ENCODE data around the gene LSS. TPM values are rescaled to one million over a fixed set of nuclear protein-coding genes. Genes with fewer than 3 reads are reported as not detected.
A peak's percentile ranks its signal among the peaks of the same experiment; 100 is the strongest.

Gene LSS
- total RNA-seq, 2 donors from 2014 or later: 38.9 to 68.9 TPM

DNA sequence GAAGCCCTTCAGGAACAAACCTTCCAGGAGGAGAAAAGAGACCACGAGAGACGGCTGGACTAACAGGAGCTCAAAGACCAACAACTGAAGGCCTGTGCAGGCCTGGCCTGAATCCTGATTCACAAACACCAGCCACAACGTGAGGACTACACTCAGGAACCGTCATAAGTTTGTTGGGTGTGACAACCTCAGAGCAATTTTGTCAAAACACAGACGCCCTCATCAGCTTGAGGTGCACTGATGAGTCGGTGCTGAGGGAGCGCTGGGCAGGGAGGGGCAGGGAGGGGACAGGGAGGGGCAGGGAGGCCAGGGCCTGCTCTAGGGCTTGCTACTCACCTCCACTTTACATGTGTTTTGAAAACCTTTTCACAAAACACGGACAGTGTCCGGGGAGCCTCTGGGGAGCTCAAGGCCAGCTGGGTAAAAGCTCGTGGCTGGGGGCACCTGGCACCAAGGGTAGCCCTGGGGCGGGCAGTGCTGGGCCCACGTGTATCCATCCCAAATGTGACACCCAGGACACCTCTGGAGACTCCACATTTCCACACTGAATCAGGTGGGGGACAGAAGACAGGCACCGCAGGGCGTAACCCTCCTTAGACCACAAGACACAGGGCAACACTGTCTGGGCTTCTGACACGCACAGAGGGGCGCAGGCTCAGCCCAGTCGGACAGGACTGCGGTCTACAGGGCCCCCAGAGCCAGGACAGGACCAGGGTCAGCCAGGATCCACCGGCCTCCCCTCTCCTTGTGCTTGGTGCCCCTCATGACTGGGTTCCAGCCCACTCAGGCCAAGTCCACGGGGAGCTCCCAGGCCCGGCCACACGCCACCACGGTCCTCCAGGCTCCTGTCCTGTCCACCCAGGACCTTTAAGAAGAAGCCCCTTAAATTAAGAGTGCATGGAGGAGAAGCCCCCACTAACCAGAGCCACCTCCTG is 16.5 kb downstream of the LSS start:
- DNase-seq: peak in 1 of 4 donors; percentile 7
- TF ChIP-seq POLR2A (IDR thresholded peaks at IDR 0.05) (no peak), CTCF (IDR thresholded peaks at IDR 0.05) (no peak)
- intact Hi-C loops (cut with DNase I): no loop called here

DNA sequence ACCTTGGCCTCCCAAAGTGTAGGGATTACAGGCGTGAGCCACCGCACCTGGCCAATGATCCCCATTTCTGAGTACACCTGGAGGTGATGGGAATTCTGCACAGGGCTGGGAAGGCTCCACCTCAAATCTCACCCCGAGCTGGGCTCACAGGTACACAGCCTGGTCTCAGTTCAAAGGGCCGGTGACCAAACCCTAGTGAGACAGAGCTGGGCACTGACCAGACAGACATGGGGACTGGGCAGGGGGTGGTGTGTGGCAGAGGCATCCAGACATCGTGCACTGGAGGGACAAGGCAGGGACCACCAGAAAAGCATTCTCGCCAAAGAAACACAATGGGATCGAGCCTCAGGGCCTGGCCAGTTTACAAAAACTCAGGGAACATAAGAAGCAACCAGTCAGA is 17.2 kb downstream of the LSS start:
- ATAC-seq: no peak
- 90% methylated on average over 6 to 7 of the region's 7 CpGs for WGBS, 2 donors
- no peaks in the 10 kb centered on the region for H3K4me1 ChIP-seq
- peaks cover 0 to 12% of the 10 kb centered on the region in 2 donors for H3K36me3 ChIP-seq (replicated peaks in 1 of 2; ENCODE audit: insufficient read depth in 1 of 2, low read depth in 2 of 2)
- H3K9me3 ChIP-seq: no peaks in the 10 kb centered on the region
- H3K27ac ChIP-seq: no peak overlapping the region
- H3K27me3 ChIP-seq: no peaks in the 10 kb centered on the region
- no peak overlapping the region for H3K4me3 ChIP-seq
- intact Hi-C loops (cut with DNase I): no loop called here
- DNase-seq: no peak
- TF ChIP-seq POLR2A (IDR thresholded peaks at IDR 0.05) (no peak), CTCF (IDR thresholded peaks at IDR 0.05) (no peak)

More for the DNA sequence above, 16.5 kb downstream of the LSS start:
- H3K27me3 ChIP-seq: no peaks in the 10 kb centered on the region
- no peak overlapping the region for H3K4me3 ChIP-seq
- peaks cover 0 to 11% of the 10 kb centered on the region in 2 donors for H3K36me3 ChIP-seq (replicated peaks in 1 of 2; ENCODE audit: insufficient read depth in 1 of 2, low read depth in 2 of 2)
- no peaks in the 10 kb centered on the region for H3K4me1 ChIP-seq
- ATAC-seq: no peak
- WGBS, 2 donors: 87 to 90% methylated on average over 8 to 23 of the region's 23 CpGs
- H3K9me3 ChIP-seq: no peaks in the 10 kb centered on the region
- H3K27ac ChIP-seq: no peak overlapping the region

- Histone ChIP-seq H3K36me3 (replicated peaks in 1 of 2; ENCODE audit: insufficient read depth in 1 of 2, low read depth in 2 of 2) (peaks cover 0 to 18% of the 10 kb centered on the region in 2 donors), H3K4me1 (no peaks in the 10 kb centered on the region), H3K4me3 (no peak overlapping the region), H3K27ac (no peak overlapping the region), H3K9me3 (no peaks in the 10 kb centered on the region), H3K27me3 (no peaks in the 10 kb centered on the region)
- WGBS, 2 donors: 80 to 98% methylated on average over 7 to 16 of the region's 16 CpGs
- intact Hi-C loops (cut with DNase I): no loop called here
- peak in 2 of 4 donors; percentile 3 to 7 for DNase-seq
- ATAC-seq: no peak
- TF ChIP-seq CTCF (IDR thresholded peaks at IDR 0.05) (no peak), POLR2A (IDR thresholded peaks at IDR 0.05) (no peak)
Measured at GRCh38 chr21:46210378-46211136, 18.0 kb downstream of the LSS start.

GRCh38 chr21:46208761-46209721 is 19.5 kb downstream of the LSS start:
- Histone ChIP-seq H3K36me3 (replicated peaks in 1 of 2; ENCODE audit: insufficient read depth in 1 of 2, low read depth in 2 of 2) (peaks cover 0 to 19% of the 10 kb centered on the region in 2 donors), H3K27me3 (no peaks in the 10 kb centered on the region), H3K9me3 (no peaks in the 10 kb centered on the region), H3K27ac (no peak overlapping the region), H3K4me3 (no peak overlapping the region), H3K4me1 (no peaks in the 10 kb centered on the region)
- DNase-seq (peak in 2 of 4 donors; percentile 3 to 5), ATAC-seq (no peak)
- intact Hi-C loops (cut with DNase I): no loop called here
- 88 to 90% methylated on average over 10 to 19 of the region's 23 CpGs for WGBS, 2 donors
- TF ChIP-seq POLR2A (IDR thresholded peaks at IDR 0.05) (no peak), CTCF (IDR thresholded peaks at IDR 0.05) (no peak)
